ENCODE results near the gene PRSS35. TPM values are rescaled to one million over a fixed set of nuclear protein-coding genes. Genes with fewer than 3 reads are reported as not detected.
A peak's percentile ranks its signal among the peaks of the same experiment; 100 is the strongest.

The PRSS35 gene
- total and polyA plus RNA-seq, 7 donors: 0.09 to 0.55 (median 0.36) TPM; not detected in 4

DNA sequence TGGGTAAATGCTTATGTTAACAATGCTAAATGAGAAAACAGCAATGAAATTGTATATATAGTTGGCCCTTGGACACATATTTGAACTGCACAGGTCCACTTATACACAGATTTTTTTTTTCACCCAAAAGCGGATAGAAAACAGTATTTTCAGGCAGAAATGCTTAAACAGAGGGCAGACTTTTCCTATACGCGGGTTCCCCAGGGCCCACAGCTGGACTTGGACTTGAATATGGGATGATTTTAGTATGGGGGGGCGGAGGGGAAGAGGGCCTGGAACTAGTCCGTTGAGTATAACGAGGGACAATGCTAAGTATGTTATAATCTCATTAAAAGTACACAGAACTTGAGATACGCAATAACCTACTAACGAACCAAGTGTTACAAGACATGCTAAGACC lies 1.1 kb upstream of the PRSS35 start:
- Histone ChIP-seq H3K9me3 (no peaks in the 10 kb centered on the region), H3K4me3 (no peak overlapping the region), H3K4me1 (peaks cover 0 to 14% (median 10%) of the 10 kb centered on the region in 4 donors), H3K27ac (no peak overlapping the region), H3K27me3 (no peaks in the 10 kb centered on the region), H3K36me3 (no peaks in the 10 kb centered on the region)
- no peak for DNase-seq
- WGBS, 2 donors: 76 to 86% methylated on average over 8 of the region's 8 CpGs
- no peak for TF ChIP-seq POLR2AphosphoS5 (IDR thresholded peaks at IDR 0.05)
- intact Hi-C loops (cut with DNase I): loop anchor here (10.0 kb wide), 1 partner anchor 446 kb away; the partner anchor contains the start of genes DOP1A and UBE3D

GRCh38 chr6:83514466-83514865 lies 2.1 kb downstream of the PRSS35 start:
- TF ChIP-seq POLR2A (IDR thresholded peaks at IDR 0.05): no peak
- TF ChIP-seq EP300 (IDR thresholded peaks at IDR 0.05): no peak
- TF ChIP-seq POLR2AphosphoS5 (IDR thresholded peaks at IDR 0.05): no peak
- TF ChIP-seq CTCF (IDR thresholded peaks at IDR 0.05): no peak
- H3K27ac ChIP-seq: no peak overlapping the region
- no peaks in the 10 kb centered on the region for H3K36me3 ChIP-seq
- H3K9me3 ChIP-seq: no peaks in the 10 kb centered on the region
- intact Hi-C loops (cut with DNase I): loop anchor here (2.0 to 10.0 kb wide), 2 partner anchors 96 to 450 kb away; partner anchors contain the start of genes DOP1A and UBE3D
- DNase-seq: no peak
- H3K4me1 ChIP-seq: peaks cover 0 to 14% (median 10%) of the 10 kb centered on the region in 4 donors
- H3K4me3 ChIP-seq: no peak overlapping the region
- 74 to 76% methylated on average over 1 of the region's 1 CpG for whole genome bisulfite sequencing, 2 donors
- no peaks in the 10 kb centered on the region for H3K27me3 ChIP-seq

DNA sequence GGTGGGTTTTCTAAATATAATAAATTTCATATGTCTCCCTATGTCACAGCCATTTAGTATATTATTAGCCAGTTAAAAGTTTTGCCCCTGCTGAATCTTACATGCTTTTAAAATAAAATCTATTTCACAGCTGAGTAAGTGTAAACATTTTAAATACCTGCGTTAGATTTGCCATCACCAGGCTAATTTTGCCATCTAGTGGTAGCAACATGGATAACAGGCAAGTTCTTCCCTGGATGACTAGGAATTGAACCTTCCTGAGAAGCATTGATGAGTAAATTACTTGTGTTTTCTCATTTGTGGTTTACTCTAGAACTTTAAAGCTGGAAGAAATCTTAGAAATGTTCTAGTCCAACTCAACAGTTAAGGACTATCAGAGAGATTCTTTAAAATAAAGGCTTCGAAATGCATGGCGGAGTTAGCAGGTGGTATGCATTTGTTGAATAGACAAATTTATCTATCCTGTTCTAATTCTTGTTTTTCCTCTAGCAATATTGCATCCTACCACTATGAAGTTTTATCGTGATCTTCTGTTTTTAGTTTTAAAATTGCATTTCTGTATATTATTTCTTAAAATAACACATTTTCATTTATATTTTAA lies 2.6 kb downstream of the PRSS35 start:
- intact Hi-C loops (cut with DNase I): loop anchor here (1.0 to 10.0 kb wide), 3 partner anchors 96 to 450 kb away; partner anchors contain the start of genes DOP1A and UBE3D
- DNase-seq: no peak
- no peaks in the 10 kb centered on the region for H3K27me3 ChIP-seq
- no peaks in the 10 kb centered on the region for H3K36me3 ChIP-seq
- H3K9me3 ChIP-seq: no peaks in the 10 kb centered on the region
- H3K4me1 ChIP-seq: peaks cover 0 to 14% (median 10%) of the 10 kb centered on the region in 4 donors
- WGBS, 2 donors: 17 to 37% methylated on average over 4 of the region's 4 CpGs
- no peak overlapping the region for H3K4me3 ChIP-seq
- TF ChIP-seq POLR2AphosphoS5 (IDR thresholded peaks at IDR 0.05) (no peak), CTCF (IDR thresholded peaks at IDR 0.05) (peak; percentile 36 to 73 (median 70))
- no peak overlapping the region for H3K27ac ChIP-seq

DNA sequence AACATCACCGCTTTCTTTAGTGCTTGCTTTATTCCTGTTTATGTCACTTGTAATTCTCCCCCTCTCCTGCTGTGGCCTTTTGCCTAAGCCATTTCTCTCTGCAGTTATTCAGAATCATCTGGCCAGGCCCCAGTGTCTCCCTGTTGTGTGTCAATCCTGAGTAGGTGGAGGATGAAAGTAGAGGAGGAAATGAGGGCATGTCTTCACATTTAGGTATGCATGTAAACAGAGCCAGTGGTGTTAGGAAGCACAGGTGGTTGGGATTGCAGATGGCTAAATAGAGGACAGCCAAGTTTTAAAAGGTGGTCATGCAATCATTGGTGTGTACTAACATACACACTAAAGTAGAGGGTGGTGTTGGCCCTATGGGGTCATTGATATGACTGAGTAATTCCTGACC lies 5.2 kb downstream of the PRSS35 start:
- Histone ChIP-seq H3K4me1 (peaks cover 0 to 5% (median 2%) of the 10 kb centered on the region in 4 donors), H3K36me3 (no peaks in the 10 kb centered on the region), H3K4me3 (no peak overlapping the region), H3K27ac (no peak overlapping the region), H3K9me3 (no peaks in the 10 kb centered on the region), H3K27me3 (no peaks in the 10 kb centered on the region)
- no peak for TF ChIP-seq EP300 (IDR thresholded peaks at IDR 0.05)
- no peak for TF ChIP-seq CTCF (IDR thresholded peaks at IDR 0.05)
- no peak for TF ChIP-seq POLR2AphosphoS5 (IDR thresholded peaks at IDR 0.05)
- no peak for TF ChIP-seq POLR2A (IDR thresholded peaks at IDR 0.05)
- 69 to 71% methylated on average over 1 of the region's 1 CpG for WGBS, 2 donors
- intact Hi-C loops (cut with DNase I): loop anchor here (10.0 kb wide), 1 partner anchor 453 kb away; the partner anchor contains the start of genes DOP1A and UBE3D
- no peak for DNase-seq

GRCh38 chr6:83518816-83519480 lies 6.6 kb downstream of the PRSS35 start:
- Histone ChIP-seq H3K27ac (no peak overlapping the region), H3K9me3 (no peaks in the 10 kb centered on the region), H3K4me3 (no peak overlapping the region), H3K4me1 (no peaks in the 10 kb centered on the region), H3K27me3 (no peaks in the 10 kb centered on the region), H3K36me3 (no peaks in the 10 kb centered on the region)
- TF ChIP-seq CTCF (IDR thresholded peaks at IDR 0.05): no peak
- TF ChIP-seq EP300 (IDR thresholded peaks at IDR 0.05): no peak
- no peak for TF ChIP-seq POLR2AphosphoS5 (IDR thresholded peaks at IDR 0.05)
- no peak for TF ChIP-seq POLR2A (IDR thresholded peaks at IDR 0.05)
- DNase-seq: no peak
- intact Hi-C loops (cut with DNase I): loop anchor here (10.0 kb wide), 1 partner anchor 454 kb away; the partner anchor contains the start of genes DOP1A and UBE3D
- 81 to 84% methylated on average over 4 of the region's 4 CpGs for WGBS, 2 donors
